ENCODE results near the gene PIP5KL1.

PIP5KL1 gene

DNA sequence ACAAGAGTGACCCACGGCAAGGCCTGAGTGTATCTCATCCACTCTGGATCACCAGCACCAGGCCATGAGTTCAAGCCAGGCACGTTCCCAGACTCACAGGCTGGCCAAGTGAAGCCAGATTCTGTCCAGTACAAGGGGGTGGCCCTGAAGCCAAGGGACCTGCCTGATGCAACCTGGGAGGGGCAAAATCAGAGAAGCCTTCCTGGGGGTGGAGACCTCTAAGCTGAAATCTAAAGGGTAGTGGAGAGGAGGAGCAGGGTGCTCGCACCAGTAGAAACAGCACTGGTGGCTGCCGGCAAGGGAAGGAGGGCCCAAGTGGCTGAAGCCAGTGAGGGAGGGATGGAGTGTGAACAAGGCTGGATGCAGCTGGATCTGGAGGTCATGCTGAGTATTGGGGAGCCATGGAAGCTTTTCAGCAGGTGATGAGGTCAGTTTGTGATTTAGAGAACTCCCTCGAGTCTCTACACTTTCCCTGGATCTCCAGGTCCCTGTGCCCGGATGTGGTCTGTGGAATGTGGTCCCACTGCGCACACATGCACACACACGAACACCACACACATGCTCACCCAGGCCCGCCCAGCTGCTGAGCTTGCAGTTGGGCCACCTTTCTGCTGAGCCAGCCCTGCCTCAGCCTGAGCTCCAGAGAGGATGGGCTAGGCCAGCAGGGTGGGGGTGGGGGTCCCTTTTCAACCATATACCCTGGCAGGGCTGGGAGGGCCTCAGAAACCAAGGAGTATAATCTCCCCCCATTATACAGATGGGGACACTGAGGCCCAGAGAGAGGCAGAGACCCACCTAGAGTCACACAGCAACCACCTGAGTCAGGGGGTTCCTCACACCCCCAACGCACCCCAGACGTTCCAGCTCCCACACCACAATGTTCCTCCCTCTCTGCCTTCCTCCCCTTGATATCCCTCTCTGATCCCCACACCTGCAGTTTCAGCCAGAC is 1.6 kb downstream of the PIP5KL1 start:
- no peak for DNase-seq

DNA sequence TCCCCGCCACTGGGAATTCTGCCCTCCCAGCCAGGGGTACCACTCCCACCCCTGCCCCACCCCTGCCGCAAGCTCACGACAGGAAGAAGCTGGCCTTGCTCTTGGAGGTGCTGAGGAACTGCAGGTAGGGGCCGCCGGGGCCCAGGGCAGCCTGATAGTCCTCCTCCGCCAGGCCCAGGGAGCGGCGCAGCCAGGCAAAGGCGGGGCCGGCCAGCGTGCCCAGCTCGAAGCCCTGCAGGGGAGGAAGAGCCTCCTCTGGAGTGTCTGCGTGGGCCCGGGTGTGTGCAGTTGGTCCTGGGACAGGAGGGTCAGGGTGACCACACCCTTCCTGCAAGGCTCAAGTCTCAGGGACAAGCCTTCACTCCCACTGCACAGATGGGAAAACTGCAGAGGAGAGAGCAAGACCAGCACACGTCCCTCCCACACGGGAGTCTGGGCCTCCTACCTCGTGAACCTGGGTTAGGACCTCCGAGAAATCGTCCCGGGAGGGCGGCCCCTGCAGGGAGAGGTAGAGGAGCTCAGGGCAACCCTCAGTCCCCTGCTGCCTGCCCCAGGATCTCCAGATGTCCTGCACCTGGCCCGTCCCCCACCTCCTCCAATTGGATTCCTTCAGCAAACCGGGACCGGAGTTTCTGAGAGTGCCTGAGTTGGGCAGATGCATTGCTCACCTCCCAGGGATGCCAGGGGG is 2.4 kb downstream of the PIP5KL1 start:
- no peak for DNase-seq

DNA sequence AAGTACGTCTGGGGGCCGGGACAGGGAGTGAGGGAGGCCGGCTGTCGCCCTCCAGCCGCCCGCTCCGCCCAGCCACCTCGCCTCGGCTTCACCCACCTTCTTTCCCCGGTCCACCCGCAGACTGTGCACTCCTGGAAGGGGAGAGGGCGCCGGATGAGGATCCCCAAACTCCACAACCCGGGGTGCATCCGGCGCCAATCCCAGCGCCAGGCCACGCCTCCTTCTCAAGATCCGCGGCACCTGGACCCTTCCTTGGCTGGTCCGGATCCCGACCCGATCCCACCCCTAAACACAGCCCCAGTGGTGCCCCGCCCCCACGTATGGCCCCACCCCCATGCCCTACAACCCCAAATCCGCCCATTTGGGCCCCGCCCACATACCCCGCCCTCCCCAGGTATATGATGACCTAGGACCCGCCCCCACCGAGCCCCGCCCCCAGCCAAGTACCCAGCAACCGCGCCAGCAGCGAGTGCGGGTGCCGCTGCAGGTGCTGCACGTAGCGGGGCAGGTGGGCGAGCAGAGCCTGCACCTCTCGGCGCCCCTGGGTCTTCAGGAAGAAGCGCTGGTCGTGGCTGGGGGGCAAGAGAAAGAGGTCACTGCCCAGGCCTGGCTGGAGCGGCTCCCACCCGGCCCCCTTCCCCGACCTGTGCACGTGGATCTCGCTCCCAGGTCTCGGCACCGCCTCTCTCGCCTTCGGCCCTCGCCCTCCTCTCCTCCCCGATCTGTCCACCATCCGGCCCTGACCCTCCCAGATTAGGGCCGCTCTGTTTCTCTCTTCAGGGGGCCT is 3.2 kb downstream of the PIP5KL1 start:
- no peak for DNase-seq

DNA sequence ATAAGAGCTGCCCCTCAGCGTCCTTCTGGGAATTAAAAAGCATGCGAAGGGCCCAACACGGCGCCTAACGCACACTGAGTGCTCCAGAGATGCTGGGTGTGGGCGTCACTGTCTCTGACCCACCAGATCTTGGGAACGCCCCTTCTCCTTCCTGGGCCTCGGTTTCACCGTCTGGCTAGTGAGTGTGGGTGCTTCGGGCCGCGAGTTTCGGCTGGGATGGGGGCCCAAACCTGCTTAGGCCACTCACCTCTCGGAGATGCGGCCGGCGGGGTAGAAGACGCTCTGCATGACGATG is 3.7 kb downstream of the PIP5KL1 start:
- DNase-seq, result no peak

DNA sequence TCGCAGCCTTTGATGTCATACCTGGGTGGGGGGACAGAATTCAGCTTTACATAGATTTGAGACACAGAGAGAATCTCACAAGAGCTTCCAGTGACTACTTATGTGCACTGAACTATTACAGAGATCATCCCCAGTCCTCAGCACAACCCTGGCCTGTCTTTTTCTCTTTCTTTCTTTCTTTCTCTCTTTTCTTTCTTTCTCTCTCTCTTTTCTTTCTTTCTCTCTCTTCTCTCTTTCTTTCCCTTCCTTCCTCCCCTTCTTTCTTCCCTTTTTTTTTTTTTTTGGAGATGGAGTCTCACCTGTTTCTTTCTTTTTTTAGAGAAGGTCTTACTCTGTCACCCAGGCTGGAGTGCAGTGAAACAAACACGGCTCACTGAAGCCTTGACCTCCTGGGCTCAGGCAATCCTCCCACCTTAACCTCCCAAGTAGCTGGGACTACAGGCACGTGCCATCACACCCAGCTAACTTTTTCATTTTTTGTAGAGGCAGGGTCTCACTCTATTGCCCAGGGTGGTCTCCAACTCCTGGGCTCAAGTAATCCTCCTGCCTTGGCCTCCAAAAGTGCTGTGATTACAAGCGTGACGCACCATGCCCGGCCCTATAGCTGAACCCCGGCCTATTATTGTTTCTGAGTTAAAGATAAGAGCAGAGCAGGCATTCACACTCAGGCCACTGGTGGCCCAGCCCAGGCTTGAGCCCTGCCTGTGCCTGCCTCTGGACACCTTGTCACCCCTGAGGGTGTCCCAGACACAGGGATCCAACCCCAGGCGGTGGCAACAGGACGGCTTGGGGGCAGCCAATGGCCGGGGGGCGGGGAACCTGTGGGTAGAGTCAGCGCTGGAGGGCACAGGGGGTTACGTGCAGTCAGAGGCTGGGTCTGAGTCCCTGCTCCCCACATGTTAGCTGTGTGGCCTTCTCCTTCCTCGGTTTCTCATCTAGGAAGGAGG is 4.3 kb downstream of the PIP5KL1 start:
- DNase-seq, result no peak

DNA sequence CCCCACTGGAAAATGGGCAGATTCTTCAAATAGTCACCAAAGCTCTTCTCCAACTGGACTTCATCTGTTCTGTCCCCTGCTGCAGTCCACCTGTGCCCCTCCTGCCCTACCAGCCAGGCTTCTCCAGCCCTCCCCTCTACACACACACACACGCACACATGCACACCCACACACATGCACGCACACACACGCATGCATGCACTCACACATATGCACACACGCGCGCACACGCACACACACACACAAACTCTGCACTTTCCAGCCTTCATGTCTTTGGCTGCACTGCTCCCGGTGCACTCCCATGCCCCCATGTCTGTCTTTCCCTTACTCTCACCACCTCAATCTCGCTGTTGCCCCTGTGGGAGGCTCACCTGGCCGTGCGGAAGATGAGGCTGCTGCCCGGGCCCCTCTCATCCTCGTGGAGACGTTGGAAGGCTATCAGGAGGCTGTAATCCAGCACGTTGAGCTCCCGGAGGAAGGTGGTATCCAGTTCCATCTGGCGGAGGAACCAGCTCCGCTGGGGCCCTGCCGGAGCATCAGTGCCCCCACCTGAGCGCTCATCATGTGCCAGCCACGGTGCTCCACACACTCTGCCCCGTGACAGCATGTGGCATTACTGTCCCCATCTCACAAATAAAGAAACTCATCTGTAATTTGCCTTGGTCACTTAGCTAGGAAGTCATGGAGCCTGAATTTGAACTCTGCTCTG is 5.7 kb downstream of the PIP5KL1 start:
- DNase-seq, result no peak

DNA sequence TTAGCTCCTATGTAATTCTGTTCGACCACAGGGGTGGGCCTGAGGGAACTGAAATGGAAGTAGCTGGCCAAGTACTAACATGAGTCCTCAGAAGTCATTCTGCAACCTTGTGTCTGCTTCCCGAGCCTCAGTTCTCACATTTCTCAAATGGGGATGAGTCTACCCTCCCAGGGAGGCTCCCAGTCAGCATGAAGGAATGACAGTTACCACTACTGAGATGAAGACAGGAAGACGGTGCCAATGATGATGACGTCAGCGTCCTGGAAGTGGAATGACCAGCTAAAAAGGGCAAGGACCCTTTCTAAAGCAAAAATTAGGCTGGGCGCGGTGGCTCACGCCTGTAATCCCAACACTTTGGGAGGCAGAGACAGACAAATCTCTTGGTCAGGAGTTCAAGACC is 6.8 kb downstream of the PIP5KL1 start:
- no peak for DNase-seq

DNA sequence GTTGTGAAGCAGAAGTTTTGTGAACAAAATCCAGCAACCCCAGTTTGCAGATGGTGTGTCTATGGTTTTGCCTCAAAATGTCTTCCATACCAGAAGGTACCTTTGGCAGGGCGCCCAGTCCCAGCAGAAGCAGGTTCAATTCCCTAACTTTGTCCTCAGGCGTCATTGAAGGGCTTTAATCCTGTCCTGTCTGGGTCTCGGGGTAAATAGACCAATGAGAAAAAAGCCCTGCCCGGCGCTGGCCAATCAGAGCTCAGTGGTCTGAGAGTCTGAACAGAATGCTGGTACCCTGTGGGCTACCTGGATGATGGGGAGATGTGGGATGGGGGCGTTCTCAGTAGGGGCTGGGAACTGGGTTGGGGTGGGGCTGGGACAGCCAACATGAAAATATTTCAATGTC is 7.5 kb downstream of the PIP5KL1 start:
- no peak for DNase-seq

DNA sequence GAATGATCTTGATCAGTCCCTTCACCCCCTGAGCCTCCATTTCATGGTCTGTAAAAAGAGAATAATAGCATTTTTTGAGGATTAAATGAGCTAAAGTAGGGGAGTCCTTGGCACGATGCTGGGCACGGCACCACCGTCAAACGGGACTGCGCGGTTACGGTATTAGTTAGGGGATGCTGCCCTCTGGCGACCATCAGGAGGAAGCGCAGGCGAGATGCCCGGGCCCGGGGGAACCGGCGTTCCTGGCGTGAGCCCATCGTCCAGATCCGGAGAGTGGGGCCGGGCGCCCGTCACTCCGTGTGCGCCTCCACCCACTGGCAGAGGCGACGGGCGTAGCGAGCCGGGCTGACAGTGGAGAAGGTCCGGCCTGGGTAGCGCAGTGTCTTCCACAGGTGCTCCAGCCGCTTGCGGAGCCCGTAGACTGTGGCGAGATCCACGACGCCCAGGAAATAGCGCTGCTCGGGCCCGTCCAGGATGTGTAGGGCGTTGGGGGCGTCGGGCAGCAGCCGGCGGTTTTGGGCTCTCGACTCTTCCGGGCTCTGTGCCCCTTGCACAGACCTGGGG is 8.9 kb downstream of the PIP5KL1 start:
- peak; percentile 17 for DNase-seq

DNA sequence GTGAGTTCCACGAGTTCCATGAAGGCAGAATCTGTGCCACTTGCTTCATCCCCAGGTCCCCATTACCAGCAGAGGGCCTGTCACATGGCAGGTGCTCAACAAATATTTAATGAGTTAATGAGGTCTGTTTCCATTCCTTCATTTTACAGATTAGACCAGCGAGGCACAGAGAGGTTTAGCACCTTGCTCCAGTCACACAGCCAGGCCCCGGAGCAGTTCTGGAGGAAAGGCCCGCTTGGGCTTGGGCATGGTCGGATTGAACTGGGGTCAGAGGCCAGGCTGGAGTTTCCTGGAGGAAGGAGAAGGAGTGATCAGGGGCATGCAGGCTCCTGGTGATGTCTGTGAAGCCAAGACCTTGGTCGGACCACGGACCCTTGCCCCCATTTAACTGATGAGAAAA is 9.8 kb downstream of the PIP5KL1 start:
- DNase-seq, result no peak

DNA sequence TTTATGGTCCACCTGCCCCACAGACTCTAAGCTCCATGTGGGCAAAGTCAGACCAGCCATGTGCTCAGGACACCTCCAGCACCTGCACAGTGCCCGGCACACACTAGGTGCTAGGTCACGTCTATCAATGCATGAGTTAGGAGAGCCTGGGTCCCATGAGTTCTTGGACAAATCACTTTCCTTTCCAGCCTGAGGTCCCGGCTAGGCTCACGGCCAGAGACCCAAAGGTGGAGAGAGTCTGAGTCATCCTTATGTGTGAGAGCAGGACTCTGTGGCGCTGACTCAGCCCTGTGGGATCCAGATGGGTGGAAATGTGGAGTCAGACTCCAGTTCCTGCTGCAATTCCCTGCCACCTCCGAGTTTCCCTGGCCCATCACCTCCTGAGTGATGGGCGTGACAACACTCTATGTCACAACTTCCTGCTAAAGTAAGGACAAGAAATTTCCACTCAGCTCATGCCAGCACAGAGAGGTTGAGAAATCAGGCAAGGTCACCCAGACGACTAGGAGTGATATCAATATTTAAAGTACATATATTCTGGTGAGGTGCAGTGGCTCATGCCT is 11.2 kb downstream of the PIP5KL1 start:
- peak; percentile 85 for DNase-seq

DNA sequence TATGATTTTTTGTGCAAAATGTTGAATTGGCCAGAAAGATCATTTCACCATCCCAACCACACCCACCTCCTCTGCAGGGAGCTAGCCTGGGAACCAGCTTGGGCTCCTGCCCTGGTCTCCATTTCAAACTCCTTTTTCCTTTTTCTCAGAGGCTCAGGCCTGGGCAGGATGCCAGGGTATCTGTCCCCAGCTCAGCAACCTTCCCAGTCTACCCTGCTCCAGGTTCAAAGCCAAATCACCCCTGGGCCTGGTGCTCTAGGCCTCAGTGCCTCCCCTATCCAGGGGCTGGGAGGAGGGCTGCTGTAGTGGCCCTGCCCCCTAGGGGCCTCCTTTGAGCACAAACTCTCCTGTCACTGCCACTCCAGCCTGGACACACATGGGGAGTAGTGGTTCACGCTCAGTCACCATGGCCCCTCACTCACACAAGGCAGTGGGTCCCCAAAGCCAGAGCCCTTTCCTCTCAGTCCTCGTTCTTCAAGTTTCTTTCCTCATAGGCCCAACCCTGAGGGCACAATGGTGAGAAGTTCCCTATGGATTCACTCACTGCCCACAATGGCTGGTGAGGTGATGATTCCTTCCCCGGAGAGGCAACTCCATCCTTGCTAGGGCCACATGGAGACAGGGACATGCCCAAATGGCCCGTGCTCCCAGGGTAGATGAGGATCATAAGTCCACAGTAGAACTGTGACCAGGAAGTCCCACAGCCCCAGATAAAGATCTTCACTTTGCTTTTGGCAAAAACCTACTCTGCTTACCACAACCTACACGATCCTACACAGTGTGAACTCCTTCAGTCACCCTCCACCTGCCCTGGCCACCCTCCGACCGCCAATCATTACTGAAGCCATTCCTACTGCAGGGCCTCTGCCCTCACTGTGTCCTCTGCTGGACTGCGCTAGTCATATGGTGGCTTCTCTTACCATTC is 12.1 kb downstream of the PIP5KL1 start:
- DNase-seq, result no peak

DNA sequence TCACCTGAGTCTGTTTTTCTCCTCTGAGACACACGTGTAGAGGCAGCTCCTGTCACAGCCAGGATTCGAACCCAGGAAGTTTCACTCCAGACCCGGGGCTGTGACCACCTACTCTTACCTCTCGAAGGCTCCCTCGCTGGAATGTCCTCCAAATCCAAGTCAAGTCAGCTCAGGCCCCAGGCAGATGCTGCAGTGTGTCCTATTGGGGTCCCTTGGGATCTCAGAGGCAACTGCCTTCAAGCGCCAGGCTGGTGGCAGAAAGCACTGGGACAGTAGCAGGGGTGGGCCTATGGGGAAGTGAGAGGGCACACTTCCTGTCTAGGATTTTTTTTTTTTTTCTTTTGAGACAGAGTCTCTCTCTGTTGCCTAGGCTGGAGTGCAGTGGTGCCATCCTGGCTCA is 13.0 kb downstream of the PIP5KL1 start:
- DNase-seq, result peak; percentile 84

DNA sequence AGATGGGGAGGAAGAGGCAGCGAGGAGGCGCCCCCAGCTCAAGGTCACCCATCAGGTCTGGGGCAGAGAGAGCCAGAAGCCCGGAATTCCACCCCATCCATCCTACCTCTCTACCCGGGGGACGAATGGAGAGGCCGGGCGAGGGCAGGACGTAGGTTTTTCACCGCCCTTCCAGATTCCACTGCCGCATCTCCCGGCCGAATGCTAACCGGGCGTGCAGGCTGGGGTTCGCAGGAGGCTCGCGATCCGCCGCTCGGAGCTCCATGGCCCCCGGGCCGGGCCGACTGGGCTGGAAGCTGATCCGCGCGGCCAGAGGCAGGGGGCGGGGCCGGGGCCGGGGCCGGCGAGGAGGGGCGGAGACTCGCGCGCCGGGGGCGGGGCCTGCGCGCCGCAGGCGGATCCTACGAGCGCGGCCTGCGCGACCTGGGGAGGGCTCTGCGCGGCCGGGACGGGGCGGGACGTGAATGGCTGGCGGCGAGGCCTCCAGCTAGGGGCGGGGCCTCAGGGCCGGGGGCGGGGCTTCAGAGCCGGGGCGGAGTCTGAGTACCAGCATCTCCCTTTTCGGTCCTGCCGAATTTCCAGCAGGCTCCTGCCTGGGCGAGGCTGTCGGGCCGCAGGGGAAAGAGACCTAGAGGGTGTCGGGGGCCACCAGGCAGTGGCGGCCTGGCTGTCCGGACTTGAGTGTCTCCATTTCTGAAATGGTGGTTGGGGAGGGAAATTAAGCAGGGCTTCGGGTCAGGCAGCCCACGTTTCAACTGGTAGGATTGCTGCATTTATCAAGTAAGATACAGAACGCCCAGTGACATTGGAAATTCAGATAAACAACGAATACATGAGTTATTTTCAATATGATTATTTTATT is 13.6 kb downstream of the PIP5KL1 start, which contains the start of gene ST6GALNAC4:
Gene ST6GALNAC4, minus strand, starts transcription at position 322 of the 862 bp plus-strand sequence. CDS start 622 bp downstream, outside the sequence.
- DNase-seq, result peak; percentile 82

DNA sequence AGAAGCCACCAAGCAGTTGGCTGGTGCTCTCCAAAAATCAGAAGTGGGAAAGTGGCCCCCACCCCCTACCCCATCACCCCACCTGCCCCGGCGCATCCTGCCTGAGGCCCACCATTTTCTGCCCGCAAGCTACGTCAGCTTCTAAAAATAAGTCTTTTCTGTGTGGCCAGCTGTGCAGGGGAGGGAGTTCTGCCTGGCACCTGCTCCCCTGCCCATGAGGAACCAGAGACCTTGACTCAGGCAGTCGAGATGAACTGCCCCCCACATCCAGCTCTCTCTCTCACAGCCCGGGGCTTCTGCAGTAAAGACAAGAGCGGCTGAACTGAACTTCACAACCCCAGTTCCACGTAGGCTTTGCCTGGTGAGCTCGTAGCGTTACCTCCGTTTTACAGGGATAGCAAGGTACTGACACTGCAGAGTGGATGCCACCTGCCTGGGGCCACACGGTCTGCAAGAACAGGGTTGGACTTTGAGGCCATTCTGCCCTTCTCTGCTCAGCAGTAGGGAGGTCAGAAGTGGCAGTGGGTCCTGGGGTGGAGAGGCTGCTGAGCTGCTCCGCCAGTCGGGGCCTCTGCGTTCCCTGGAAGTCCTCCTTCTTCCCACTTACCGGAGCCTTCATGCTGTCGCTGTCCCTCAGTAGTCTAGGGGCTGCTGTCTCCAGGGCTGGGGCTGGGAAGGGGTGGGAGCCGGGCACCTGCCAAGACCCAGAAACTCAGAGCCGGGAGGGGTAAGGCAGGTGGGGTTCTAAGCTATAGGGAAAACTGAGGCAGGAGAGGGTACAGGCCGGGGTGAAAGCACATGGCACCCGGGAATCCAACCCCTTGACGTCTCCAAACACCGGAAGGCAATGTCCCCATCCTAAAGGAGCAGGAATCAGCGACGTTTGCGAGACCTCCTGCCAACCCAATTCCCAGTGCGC is 14.5 kb downstream of the PIP5KL1 start:
- peak; percentile 20 for DNase-seq

DNA sequence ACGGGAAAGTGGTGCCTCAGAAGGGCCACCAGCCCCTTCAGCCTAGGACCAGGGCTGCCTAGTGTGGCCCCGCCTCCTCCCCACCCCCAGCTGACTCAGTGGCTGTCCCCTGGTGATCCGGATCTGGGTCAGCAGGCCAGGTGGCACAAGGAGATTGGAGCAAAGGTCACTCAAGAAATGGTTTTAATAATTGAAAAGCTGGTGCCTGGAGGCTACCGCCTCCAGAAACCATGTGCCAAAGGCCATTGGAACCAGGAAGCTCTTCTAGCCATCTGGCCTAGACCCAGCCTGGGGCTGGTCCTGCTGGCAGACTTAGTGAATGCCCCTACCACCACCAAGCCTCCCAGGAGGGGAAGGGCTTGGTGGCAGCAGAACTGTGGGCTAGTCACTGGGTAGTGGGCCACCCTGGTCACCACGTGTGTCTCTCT is 15.2 kb downstream of the PIP5KL1 start:
- no peak for DNase-seq

DNA sequence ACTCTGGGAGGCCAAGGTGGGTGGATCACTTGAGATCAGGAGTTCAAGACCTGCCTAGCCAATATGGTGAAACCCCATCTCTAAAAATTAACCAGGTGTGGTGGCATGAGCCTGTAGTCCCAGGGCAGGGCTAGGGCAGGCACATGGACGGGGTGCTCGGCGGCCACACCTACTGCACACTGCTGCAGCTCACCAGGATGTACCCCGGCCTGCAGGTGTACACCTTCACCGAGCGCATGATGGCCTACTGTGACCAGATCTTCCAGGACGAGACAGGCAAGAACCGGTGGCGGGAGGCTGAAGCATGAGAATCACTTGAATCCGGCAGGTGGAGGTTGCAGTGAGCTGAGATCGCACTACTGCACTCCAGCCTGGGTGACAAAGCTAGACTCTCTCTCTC is 16.9 kb downstream of the PIP5KL1 start:
- no peak for DNase-seq

DNA sequence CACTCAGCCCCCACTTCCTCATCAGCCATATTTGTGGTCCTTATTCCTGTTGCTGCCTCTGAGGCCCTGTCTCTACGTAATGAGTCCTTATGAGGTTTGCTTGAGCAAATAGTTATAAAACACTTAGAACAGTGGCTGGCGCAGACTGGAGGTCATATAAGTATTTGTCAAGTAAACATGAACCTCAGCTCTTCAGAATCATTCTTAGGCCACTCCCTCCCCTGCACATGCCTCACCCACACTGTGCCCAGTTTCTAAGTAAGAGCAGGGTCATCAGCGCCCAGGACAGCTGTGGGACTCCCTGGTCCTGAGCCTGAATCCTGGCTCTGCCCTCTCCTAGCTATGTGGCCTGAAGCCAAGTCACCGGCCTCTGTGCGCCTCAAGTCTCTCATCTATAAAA is 17.7 kb downstream of the PIP5KL1 start:
- peak; percentile 30 for DNase-seq

Measured in MV-4-11 (cell line).